Mesothelial cell of epicardium (in vitro differentiated cells): Measurements from ENCODE around the gene MUSK. TPM values are rescaled to one million over a fixed set of nuclear protein-coding genes. Genes with fewer than 3 reads are reported as not detected.

Experiments used
- DNase-seq, 2 experiments: peaks; one replicate each; pipeline ENCODE4 v3.0.0; 2021; ENCODE audit warnings: low spot score in 2 of 2; ENCODE audit not compliant: unreplicated experiment in 2 of 2
- H3K27ac Mint-ChIP-seq: 2 replicates; pipeline ENCODE4 v1.8.0; 2021; ENCODE audit warnings: mixed read lengths
- H3K27me3 Mint-ChIP-seq: 2 replicates; pipeline ENCODE4 v1.8.0; 2021; ENCODE audit warnings: low read depth, mixed read lengths
- H3K36me3 Mint-ChIP-seq: 2 replicates; pipeline ENCODE4 v1.8.0; 2021; ENCODE audit warnings: mixed read lengths
- H3K4me1 Mint-ChIP-seq: 2 replicates; pipeline ENCODE4 v1.8.0; 2021; ENCODE audit warnings: mixed read lengths
- H3K4me3 Mint-ChIP-seq: 2 replicates; pipeline ENCODE4 v1.8.0; 2021; ENCODE audit warnings: mild to moderate bottlenecking, moderate library complexity, mixed read lengths
- H3K9me3 Mint-ChIP-seq: 2 replicates; pipeline ENCODE4 v1.8.0; 2021; ENCODE audit warnings: mixed read lengths
- total RNA-seq: library from RNA; stranded (reverse); gene quantifications from 3 replicates; pipeline ENCODE4 v1.2.1, GENCODE V29; 2021
- TF ChIP-seq, protein P1 (sequence below): fragments of 200-600 bp; sonication (generic); IDR thresholded peaks from one replicate; pipeline ENCODE4 v1.5.0; 2021; ENCODE audit warnings: antibody characterized with exemption; ENCODE audit not compliant: unreplicated experiment

The MUSK gene
- total RNA-seq, result 0.09 to 0.32 TPM in 2 of 3 replicates, not detected in the other

DNA sequence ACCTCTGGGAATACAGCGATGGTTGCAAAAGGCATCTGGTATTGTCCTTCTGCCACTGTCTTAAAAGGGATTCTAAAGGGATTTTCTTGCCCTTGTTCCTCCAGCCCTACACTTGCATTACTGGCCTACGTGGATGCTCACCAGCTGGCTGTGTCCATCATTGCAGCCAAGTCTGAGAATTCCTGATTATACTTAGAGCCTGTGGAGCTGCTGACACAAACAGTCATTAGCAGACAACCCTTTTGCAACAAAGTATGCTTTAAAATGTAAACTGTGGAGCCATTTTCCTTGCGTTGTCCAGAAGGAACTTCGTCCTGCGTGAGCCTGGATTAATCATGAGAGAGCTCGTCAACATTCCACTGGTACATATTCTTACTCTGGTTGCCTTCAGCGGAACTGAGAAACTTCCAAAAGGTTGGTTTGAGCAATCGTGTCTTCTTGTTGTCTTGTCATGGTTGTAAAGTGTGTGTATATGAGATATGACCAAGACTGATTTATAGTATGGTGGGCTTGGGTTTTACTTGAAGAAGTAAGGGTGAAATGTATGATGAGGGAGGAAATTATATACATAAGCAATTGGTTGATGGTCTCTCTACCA is at the start of gene MUSK:
Gene MUSK (plus strand): TSS at position 222 of the 598 bp plus-strand sequence. CDS start 114 bp downstream, at position 336.
- Mint-ChIP-seq H3K9me3 (peaks cover 11% of the 10 kb centered on the region), H3K27ac (no peak within 1 kb of the TSS), H3K4me1 (peaks cover 5% of the 10 kb centered on the region), H3K27me3 (no peaks in the 10 kb centered on the region), H3K36me3 (no peaks in the 10 kb centered on the region), H3K4me3 (no peak within 1 kb of the TSS)
- DNase-seq, result no peak
- TF ChIP-seq, protein P1, sequence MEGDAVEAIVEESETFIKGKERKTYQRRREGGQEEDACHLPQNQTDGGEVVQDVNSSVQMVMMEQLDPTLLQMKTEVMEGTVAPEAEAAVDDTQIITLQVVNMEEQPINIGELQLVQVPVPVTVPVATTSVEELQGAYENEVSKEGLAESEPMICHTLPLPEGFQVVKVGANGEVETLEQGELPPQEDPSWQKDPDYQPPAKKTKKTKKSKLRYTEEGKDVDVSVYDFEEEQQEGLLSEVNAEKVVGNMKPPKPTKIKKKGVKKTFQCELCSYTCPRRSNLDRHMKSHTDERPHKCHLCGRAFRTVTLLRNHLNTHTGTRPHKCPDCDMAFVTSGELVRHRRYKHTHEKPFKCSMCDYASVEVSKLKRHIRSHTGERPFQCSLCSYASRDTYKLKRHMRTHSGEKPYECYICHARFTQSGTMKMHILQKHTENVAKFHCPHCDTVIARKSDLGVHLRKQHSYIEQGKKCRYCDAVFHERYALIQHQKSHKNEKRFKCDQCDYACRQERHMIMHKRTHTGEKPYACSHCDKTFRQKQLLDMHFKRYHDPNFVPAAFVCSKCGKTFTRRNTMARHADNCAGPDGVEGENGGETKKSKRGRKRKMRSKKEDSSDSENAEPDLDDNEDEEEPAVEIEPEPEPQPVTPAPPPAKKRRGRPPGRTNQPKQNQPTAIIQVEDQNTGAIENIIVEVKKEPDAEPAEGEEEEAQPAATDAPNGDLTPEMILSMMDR, result no peak

DNA sequence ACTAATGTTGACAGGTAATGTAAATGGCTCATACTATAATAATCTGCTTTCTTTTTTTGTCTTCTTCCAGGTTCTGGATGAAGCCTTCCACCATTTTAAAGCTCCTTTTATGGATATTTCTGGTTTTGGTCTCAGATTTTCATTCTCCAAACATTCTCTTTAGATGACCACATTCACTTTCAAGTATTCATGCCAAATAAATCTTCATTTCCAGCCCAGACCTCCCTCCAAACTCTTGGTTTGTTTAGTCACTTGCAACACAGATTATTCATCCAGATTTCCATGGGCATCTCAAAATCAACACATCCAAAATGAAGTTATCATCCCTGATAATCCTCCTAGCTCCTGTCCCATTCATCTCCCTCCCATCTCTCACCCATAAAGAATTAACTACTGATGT is 48.8 kb upstream of the MUSK start:
- Mint-ChIP-seq H3K9me3 (peaks cover 5% of the 10 kb centered on the region), H3K27me3 (peaks cover 2% of the 10 kb centered on the region), H3K27ac (no peak overlapping the region), H3K36me3 (no peaks in the 10 kb centered on the region), H3K4me1 (peaks cover 9% of the 10 kb centered on the region), H3K4me3 (no peak overlapping the region)
- DNase-seq, result no peak
- TF ChIP-seq, protein P1, result no peak

- H3K27ac Mint-ChIP-seq, result no peak overlapping the region
- H3K27me3 Mint-ChIP-seq, result peaks cover 2% of the 10 kb centered on the region
- peaks cover 9% of the 10 kb centered on the region for H3K4me1 Mint-ChIP-seq
- no peaks in the 10 kb centered on the region for H3K9me3 Mint-ChIP-seq
- H3K4me3 Mint-ChIP-seq, result no peak overlapping the region
- TF ChIP-seq, protein P1, result no peak
- no peaks in the 10 kb centered on the region for H3K36me3 Mint-ChIP-seq
- no peak for DNase-seq
These were observed 47.9 kb upstream of the MUSK start for GRCh38 chr9:110620726-110621125.

- no peak overlapping the region for H3K27ac Mint-ChIP-seq
- peaks cover 2% of the 10 kb centered on the region for H3K27me3 Mint-ChIP-seq
- H3K4me1 Mint-ChIP-seq, result peaks cover 16% of the 10 kb centered on the region
- TF ChIP-seq, protein P1, result no peak
- no peaks in the 10 kb centered on the region for H3K36me3 Mint-ChIP-seq
- DNase-seq, result no peak
- H3K4me3 Mint-ChIP-seq, result no peak overlapping the region
- H3K9me3 Mint-ChIP-seq, result no peaks in the 10 kb centered on the region
These were observed 46.2 kb upstream of the MUSK start for GRCh38 chr9:110622368-110622767.

- no peak for DNase-seq
- peaks cover 16% of the 10 kb centered on the region for H3K4me1 Mint-ChIP-seq
- no peaks in the 10 kb centered on the region for H3K36me3 Mint-ChIP-seq
- no peak overlapping the region for H3K27ac Mint-ChIP-seq
- no peak overlapping the region for H3K4me3 Mint-ChIP-seq
- H3K27me3 Mint-ChIP-seq, result peaks cover 2% of the 10 kb centered on the region
- TF ChIP-seq, protein P1, result peak; percentile 81
- H3K9me3 Mint-ChIP-seq, result no peaks in the 10 kb centered on the region
These were observed 45.0 kb upstream of the MUSK start for GRCh38 chr9:110623462-110624025.
